Ramos (cell line): ENCODE measurements around the gene ARHGAP23.

Experiments used
- in situ Hi-C: fragments of 300-500 bp; cut with MboI; formaldehyde crosslinking; loops from one replicate; pipeline ENCODE4 v1.14.3; 2022; ENCODE audit warnings: low sequenced_read_pairs; ENCODE audit not compliant: unreplicated experiment

ARHGAP23 gene

GRCh38 chr17:38542286-38542685 is 114.0 kb downstream of the ARHGAP23 start:
- in situ Hi-C loops: no loop called here

DNA sequence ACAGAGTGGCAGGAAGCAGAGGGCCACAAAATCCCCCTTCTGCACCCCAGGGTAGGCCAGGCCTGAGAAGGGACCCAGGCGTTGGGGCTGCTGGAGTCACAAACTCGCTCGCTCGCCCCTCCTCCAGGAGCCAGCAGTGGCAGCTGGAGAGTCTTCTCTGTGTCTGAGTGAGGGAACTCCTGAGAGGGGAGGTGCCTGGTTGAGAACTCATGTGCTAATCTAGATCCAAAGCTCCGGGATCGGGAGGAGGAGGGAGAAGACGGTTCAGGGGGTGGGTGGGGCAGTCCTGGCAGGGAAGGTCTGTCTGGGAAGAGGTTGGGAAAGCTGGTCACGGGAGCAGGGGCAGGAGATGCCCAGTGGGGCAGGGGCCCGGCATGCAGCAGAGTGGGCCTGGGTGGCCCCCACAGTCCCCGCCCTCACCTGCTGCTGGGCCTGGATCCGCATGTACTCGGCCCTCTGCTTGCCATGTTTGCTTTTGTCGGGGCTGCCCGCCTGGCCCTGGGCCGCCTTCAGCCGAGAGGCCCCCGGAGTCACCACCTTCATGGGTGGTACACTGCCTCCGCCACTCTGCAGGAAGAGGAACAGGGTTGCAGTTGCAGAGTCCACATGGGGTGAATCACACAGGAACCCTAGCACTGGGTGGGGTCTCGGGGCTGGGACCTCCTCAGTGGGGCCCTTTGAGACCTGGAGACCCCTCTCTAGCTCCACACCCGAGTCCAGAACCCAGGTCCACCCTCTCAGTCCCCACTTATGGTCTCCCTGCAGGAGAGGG is 115.3 kb downstream of the ARHGAP23 start:
- in situ Hi-C loops: no loop called here

- in situ Hi-C loops: no loop called here
Observed at GRCh38 chr17:38544175-38544838, 116.0 kb downstream of the ARHGAP23 start.

DNA sequence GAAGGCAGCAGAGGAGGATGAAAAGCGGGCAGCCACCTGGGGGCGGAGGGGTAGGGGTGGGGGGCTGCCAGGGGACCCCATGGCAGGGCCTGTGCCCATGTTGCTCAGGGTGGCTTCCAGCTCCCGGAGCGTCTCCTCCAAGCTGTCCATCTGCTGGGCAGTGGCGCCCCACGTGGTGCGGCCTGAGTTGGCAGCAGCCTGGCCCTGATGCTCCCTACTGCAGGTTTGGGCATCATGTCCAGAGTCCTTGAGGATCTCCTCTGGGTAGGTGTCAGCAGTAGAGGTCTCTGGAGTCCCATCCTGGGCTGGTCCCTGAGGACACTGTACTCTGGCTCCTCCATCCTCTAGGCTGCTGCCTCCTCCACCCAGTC is 116.6 kb downstream of the ARHGAP23 start:
- in situ Hi-C loops: no loop called here

GRCh38 chr17:38545531-38546225 is 117.4 kb downstream of the ARHGAP23 start:
- in situ Hi-C loops: no loop called here

DNA sequence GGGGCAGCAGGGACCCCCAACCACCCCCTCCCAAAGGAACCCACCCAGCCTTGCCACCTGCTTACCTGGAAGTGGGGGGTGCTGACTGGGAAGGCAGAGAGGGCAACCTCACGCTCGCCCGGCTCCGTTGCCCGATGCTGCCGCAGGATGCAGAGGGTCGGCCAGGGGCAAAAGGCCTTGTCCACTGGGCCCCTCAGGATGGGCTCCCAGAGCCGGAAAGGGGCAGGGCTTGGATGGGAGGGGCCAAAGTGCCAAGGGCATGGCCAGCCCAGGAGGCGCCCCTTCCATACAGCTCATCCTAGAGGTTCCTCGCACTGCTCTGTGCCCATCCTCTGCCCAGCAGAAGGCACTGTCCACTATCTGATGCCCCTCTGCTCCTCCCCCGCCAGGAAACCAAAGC is 118.1 kb downstream of the ARHGAP23 start:
- in situ Hi-C loops: no loop called here

- in situ Hi-C loops: no loop called here
Observed at GRCh38 chr17:38547444-38547843, 119.2 kb downstream of the ARHGAP23 start.

DNA sequence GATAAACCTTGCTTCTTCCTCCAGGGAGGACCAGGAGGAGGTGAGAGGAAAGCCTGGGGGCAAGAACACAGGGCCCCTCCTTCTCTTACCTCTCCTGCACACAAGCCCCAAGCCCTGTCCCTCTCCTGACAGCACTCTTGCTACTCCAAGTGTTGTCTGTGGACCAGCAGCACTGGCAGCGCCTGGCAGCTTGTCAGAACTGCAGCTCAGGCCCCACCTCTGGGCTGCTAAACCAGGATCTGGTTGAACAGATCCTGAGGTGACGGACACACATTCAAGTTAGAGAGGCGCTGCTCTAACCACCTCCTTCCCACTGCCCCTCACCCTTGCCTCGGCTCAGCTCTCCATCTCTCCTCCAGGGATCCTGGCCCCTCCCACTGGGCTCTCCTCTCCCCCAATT is 121.0 kb downstream of the ARHGAP23 start:
- in situ Hi-C loops: no loop called here

- in situ Hi-C loops: loop anchor here (25.0 kb wide), 1 partner anchor 112 kb away; the partner anchor contains the start of gene EPOP
Observed at GRCh38 chr17:38550661-38551060, 122.4 kb downstream of the ARHGAP23 start.

DNA sequence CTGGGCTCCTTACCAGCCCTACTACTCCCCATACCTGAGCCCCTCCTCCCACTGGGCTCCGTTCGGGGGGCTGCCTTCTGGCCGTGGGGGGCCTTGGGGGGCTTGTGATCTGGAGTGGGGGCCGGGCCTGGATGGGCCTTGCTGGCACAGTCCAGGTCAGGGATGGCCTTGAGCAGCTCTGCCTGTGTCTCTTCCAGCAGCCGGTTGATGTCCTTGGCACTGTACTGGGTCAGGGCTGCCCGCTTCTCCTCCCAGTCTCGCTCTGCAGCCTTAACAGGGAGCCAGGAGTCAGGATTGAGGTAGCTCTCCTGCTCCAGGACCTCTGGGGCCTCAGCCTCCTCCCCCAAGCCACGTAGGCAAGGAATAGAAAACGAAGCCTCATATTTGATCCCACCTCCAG is 122.9 kb downstream of the ARHGAP23 start:
- in situ Hi-C loops: loop anchor here (25.0 kb wide), 1 partner anchor 111 kb away; the partner anchor contains the start of gene EPOP

DNA sequence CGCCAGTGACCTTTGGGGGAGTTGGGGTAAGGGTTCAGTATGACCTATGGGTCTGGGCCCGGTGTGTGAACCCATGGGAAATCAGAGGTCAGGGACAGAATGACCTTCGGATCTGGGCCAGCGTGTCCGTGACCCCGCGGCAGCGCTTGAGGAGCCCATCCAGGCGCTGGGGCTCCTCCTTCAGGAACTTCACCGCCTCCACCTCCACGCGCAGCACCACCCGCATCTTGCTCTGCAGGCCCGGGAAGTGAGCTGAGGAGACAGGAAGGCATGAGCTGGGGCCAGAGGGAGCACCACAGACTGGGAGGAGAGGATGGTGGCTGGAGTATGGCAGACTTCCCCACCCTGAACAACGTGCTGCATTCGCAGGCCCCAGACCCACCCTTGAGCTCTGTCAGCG is 124.1 kb downstream of the ARHGAP23 start:
- in situ Hi-C loops: loop anchor here (25.0 kb wide), 1 partner anchor 110 kb away; the partner anchor contains the start of gene EPOP

DNA sequence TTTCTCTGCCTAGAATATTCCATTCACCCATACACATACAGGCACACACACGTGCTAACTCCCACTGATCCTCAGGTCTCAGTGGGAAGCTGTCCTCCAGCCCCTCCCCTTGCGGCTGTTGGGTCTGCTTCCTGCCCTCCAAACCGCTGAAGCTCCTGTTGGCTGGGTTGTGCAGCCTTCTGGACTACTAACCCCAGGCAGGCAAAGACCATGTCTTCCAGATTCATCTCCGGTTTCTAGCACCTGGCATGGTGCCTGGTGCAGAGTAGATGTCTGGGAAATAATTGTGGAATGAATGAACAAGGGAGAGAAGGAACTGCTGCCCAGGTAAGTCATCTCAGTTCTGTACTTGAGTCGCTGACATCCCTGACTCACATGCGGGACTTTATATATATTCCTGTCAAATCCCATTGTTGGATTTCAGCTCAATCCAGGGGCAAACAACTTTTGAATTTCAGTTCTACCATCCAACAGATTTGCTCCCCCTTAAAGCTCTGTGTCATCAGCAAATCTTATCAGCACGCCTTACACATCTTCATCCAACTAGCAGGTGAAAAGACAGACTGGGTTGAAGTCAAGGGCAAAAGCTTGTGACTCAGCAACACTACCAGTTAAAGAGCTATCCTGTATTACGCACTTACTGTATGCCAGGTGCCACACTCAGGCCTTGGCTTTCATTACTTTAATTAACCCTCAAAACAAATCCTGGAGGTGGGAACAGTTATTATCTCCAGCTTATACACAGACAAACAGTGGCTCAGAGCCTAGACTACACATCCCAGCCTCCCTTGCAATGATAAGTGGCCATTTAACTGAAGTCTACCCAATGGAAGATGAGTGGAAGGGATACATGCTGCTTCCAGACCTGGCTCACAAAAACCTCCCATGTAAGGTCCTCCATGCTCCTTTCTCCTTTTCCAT is 126.4 kb downstream of the ARHGAP23 start:
- in situ Hi-C loops: loop anchor here (25.0 kb wide), 1 partner anchor 108 kb away; the partner anchor contains the start of gene EPOP

DNA sequence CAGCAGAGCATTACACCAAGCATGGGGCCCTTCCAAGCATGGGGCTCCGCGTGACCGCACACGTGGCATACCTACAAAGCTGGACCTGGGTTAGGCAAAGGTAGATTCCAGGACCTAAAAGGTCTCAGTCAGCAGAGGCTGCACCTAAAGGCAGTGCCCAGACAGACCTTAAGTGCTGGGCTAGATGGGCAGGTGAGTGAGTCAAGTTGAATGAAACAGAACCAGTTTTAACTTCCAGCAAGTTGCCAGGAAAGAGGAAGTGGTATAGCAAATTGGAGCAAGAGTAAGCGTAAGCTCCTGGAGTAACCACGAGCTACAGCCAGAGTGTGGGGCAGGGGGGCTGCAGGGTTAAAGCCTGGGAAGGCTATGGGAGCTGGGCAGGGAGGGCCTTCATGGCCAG is 128.0 kb downstream of the ARHGAP23 start:
- in situ Hi-C loops: loop anchor here (25.0 kb wide), 1 partner anchor 106 kb away; the partner anchor contains the start of gene EPOP

DNA sequence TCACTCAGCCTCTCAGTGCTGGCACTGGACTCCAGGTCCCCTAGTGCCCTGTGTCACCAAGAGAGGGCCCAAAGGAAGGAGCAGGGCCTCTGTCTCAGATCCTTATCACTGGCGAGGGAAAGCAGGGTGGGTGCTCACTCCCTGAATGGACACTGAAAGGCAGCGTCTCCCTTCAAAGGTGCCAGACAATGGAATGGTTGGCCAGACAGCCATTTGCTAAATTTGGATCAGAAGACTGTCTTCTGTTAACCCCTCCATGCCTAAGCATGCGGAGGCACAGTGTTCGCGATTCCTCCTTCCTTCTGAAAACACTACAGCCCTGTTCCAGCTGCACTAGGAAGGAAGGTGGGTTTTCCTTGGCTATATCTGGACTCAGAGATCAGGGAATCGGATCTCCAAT is 129.1 kb downstream of the ARHGAP23 start:
- in situ Hi-C loops: loop anchor here (25.0 kb wide), 1 partner anchor 105 kb away; the partner anchor contains the start of gene EPOP

DNA sequence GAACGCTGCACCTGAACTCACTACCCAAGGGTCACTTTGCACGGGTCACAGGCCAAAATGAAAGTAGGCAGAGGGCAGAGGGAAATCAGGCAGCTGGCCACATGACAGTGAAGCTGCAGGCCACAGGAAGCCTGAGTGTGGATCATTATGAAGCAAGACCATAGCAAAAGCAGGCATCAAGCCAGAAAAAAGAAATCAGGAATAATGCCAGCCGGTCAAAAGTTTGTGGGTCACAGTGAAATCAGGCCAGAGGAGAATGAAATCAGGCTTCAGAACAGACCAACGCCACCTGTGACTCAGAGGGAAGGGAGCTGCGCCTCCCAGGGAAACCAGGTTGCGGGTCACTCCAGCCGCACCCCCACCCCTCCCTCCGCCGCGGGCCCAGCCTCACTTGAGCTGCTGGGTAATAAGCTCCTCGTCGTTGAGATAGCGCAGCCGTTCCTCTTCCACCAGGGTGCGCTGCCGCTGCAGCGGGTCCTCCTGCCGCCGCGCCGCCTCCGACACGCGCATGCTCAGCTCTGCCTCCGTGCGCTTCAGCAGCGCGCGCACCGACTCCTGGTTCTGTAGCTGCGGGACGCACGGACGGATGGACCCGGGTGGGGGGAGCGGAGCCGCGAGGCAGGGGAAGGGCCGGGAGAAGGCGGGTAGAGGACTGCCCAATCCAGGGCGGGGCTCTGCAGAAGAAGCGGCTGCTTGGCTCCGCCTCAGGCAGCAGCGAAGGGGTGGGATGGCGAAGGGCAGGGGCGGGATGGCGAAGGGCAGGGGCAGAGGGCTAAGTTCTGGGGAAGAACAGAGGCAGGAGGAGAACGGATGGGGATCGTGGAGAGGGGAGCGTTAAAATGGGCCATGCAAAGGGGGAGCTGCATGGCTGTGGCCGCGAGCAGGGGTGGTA is 129.8 kb downstream of the ARHGAP23 start:
- in situ Hi-C loops: loop anchor here (25.0 kb wide), 1 partner anchor 104 kb away; the partner anchor contains the start of gene EPOP

GRCh38 chr17:38558728-38559050 is 130.4 kb downstream of the ARHGAP23 start:
- in situ Hi-C loops: loop anchor here (25.0 kb wide), 1 partner anchor 104 kb away; the partner anchor contains the start of gene EPOP

DNA sequence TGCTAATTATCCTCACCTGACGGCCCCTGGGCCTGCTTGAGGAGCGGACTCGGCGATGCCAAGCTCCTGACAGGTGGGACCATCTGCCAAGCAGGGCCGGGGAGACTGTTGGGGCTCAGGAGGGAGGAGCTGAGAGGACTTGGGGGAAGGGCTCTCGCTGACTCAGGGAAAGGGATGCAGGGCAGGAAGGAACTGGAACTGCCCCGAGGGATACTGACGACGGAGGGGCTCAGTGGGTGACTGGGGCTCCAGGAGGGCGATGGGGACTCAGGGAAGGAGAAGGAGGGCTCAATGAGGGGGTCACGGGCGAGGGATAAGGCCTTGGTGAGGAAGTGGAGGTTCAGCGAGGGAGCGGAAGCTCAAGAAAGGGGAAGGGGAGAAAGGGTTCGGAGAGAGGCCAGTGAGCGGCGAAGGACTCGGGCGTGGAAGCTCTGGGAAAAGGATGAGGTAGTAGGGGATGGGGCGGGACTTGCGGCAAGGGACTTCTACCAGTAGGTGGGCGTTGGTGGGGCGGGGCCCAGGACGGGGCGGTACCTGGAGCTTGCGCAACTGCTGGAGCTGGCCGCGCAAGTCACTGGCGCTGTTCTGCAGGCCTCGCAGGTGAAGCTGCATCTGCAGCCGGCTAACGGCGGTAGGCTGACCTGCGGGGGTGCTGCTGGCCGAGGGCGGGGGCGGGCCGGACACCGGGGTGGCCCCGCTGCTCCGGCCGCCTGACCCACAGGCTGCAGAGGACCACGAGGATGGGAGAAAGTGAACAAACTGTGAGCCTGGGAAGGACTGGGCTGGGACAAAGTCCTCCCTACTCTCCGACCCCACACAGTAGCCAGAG is 131.0 kb downstream of the ARHGAP23 start:
- in situ Hi-C loops: loop anchor here (25.0 kb wide), 1 partner anchor 103 kb away; the partner anchor contains the start of gene EPOP

DNA sequence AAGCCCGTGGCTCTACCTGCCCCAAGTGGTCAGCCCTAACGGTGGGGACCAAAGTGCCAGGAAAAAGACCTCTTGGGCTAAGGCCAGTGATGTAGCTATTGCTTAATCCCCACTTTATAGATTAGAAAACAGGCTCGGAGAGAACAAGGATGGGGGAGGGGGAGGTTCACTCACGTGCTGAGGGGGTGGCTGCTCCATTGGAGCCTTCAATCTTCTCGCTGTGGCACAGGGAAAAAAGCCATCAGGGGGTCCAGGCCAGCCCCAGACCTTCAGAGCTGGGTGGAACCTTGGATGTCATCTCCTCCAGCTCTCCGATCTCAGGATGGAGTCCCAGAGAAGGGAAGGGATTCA is 131.6 kb downstream of the ARHGAP23 start:
- in situ Hi-C loops: loop anchor here (25.0 kb wide), 1 partner anchor 102 kb away; the partner anchor contains the start of gene EPOP
